NT2/D1 (cell line): Measurements from ENCODE around the gene KRTAP10-1.

Source experiments
- SUZ12 ChIP-seq: IDR thresholded peaks from 2 replicates; pipeline ENCODE4 v1.6.1; 2011; ENCODE audit not compliant: insufficient read length, insufficient read depth; ENCODE audit errors: extremely low read depth
- YY1 ChIP-seq: IDR thresholded peaks from 2 replicates; pipeline ENCODE4 v1.6.1; 2011; ENCODE audit not compliant: insufficient read length, insufficient read depth
- ZNF274 ChIP-seq: IDR thresholded peaks from 2 replicates; pipeline ENCODE4 v1.6.1; 2011; ENCODE audit warnings: mild to moderate bottlenecking, low read depth, low read length

DNA sequence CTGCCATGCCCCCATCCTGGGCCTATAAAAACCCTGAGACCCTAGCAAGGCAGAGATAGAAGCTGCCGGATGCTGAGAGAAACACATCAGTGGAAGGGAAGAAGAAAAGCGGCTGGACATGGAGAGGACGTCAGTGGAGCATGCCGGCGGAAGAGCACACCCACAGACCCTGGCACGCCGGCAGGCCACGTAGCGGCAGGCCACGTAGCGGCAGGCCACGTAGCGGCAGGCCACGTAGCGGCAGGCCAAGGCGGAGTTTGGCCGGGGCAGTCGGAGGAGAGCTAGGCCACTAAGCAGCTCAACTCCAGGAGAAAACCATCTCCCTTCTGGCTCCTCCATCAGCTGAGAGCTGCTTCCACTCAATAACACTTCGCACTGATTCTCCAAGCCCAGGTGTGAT is 49.6 kb downstream of the KRTAP10-1 start:
- TF ChIP-seq YY1 (no peak), ZNF274 (no peak), SUZ12 (no peak)
